ENCODE measurements around the gene IGFBP5. TPM values are rescaled to one million over a fixed set of nuclear protein-coding genes. Genes with fewer than 3 reads are reported as not detected.

Gene IGFBP5
- total and polyA plus RNA-seq, 2 donors (not counting 3 experiments of a cell fraction or from before 2014, with no cell fraction given) = 0.06 TPM; not detected in 1

- Histone ChIP-seq H3K9me1 (replicated peaks; ENCODE audit: control insufficient read depth, extremely low read depth, insufficient read depth, low read length) (no peaks in the 10 kb centered on the region), H4K20me1 (replicated peaks; ENCODE audit: control insufficient read depth, extremely low read depth, insufficient read depth, low read length) (no peaks in the 10 kb centered on the region), H3K9me3 (replicated peaks; ENCODE audit: control insufficient read depth, insufficient read depth, low read length) (no peaks in the 10 kb centered on the region), H3K4me1 (ENCODE audit: control insufficient read depth, extremely low read depth, insufficient read depth, low read length) (peaks cover 5% of the 10 kb centered on the region), H3K27me3 (ENCODE audit: control insufficient read depth in 2 of 2, insufficient read depth in 2 of 2, low read length in 2 of 2) (no peaks in the 10 kb centered on the region), H3K79me2 (ENCODE audit: control insufficient read depth, insufficient read depth, low read length) (peaks cover 3% of the 10 kb centered on the region), H2AFZ (ENCODE audit: low read depth, low read length) (no peak overlapping the region), H3K36me3 (ENCODE audit: control insufficient read depth in 2 of 2, extremely low read depth in 1 of 2, insufficient read depth in 2 of 2, low read length in 2 of 2) (peaks cover 0 to 2% of the 10 kb centered on the region in 2 experiments), H3K27ac (ENCODE audit: insufficient read depth, low read depth, low read length) (no peak overlapping the region), H3K9ac (replicated peaks; ENCODE audit: extremely low read depth, insufficient read depth, low read length) (no peak overlapping the region), H3K4me2 (ENCODE audit: insufficient read depth, low read length) (no peak overlapping the region), H3K4me3 (replicated peaks in 1 of 3; ENCODE audit: insufficient read depth in 1 of 3, low read depth in 1 of 3, low read length in 3 of 3) (no peak overlapping the region)
- intact Hi-C loops (cut with micrococcal nuclease) (no loop called here), dilution Hi-C loops (cut with MboI; ENCODE audit: extremely low pct_ligation_motif_present, low sequenced_read_pairs) (loop anchor here (10.0 kb wide), 1 partner anchor 134 kb away; no protein-coding TSS in a partner anchor)
- FAIRE-seq = no peak
- TF ChIP-seq MYC (IDR thresholded peaks at IDR 0.05; ENCODE audit: low read depth, low read length) (no peak), POLR2AphosphoS5 (IDR thresholded peaks at IDR 0.05; ENCODE audit: insufficient read depth, low read depth, low read length) (no peak), MAX (IDR thresholded peaks at IDR 0.05; ENCODE audit: insufficient read depth, insufficient read length) (no peak), POLR2A (IDR thresholded peaks at IDR 0.05; ENCODE audit: low read depth, low read length) (no peak), CTCF (IDR thresholded peaks at IDR 0.05; ENCODE audit: extremely low read depth in 1 of 2, insufficient read depth in 1 of 2, low read depth in 1 of 2, low read length in 2 of 2) (no peak), EZH2 (IDR thresholded peaks at IDR 0.05; ENCODE audit: borderline replicate concordance, low read depth, low read length, severe bottlenecking) (no peak), GATA2 (IDR thresholded peaks at IDR 0.05; ENCODE audit: insufficient read depth, insufficient read length, low read depth, low read length) (no peak), JUN (IDR thresholded peaks at IDR 0.05; ENCODE audit: borderline replicate concordance, insufficient read depth, insufficient read length, low read depth) (no peak), FOS (IDR thresholded peaks at IDR 0.05; ENCODE audit: borderline replicate concordance, insufficient read depth, low read length) (no peak)
- ChIA-PET POLR2A (no interaction called here), CTCF (interaction anchor here (1.3 to 12.6 kb wide), 2 partner anchors 14 to 138 kb away, joined by 4 to 583 read pairs; no protein-coding TSS in a partner anchor)
- no TSS peak for BruUV-seq (replicated peaks)
- DNase-seq (ENCODE audit: low read depth, low spot score) = no peak
Observed at GRCh38 chr2:216658757-216659156, 36.6 kb downstream of the IGFBP5 start.
